ENCODE measurements around the gene DPP9. TPM values are rescaled to one million over a fixed set of nuclear protein-coding genes. Genes with fewer than 3 reads are reported as not detected.

The DPP9 gene
- total RNA-seq, 1 donor from 2014 or later, result 34.0 TPM

DNA sequence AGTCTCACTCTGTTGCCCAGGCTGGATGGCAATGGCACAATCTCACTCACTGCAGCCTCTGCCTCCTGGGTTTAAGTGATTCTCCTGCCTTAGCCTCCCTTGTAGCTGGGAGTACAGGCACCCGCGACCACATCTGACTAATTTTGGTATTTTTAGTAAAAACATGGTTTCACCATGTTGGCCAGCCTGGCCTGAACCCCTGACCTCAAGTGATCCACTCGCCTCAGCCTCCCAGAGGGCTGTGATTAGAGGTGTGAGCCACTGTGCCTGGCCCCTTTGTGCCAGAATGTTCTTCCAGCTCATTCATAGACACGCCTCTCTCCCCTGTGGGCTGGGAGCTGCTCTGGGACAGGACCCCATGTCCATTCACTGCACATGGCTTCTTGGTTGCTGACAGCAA lies 62.6 kb downstream of the DPP9 start:
- no peaks in the 10 kb centered on the region for H3K27me3 ChIP-seq (ENCODE audit: control insufficient read depth, insufficient read depth, low read length)
- no peak overlapping the region for H3K4me3 ChIP-seq (ENCODE audit: low read depth, low read length)
- peaks cover 35% of the 10 kb centered on the region for H3K36me3 ChIP-seq (ENCODE audit: control insufficient read depth, insufficient read depth, low read length)
- TF ChIP-seq, protein P1, sequence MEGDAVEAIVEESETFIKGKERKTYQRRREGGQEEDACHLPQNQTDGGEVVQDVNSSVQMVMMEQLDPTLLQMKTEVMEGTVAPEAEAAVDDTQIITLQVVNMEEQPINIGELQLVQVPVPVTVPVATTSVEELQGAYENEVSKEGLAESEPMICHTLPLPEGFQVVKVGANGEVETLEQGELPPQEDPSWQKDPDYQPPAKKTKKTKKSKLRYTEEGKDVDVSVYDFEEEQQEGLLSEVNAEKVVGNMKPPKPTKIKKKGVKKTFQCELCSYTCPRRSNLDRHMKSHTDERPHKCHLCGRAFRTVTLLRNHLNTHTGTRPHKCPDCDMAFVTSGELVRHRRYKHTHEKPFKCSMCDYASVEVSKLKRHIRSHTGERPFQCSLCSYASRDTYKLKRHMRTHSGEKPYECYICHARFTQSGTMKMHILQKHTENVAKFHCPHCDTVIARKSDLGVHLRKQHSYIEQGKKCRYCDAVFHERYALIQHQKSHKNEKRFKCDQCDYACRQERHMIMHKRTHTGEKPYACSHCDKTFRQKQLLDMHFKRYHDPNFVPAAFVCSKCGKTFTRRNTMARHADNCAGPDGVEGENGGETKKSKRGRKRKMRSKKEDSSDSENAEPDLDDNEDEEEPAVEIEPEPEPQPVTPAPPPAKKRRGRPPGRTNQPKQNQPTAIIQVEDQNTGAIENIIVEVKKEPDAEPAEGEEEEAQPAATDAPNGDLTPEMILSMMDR (IDR thresholded peaks at IDR 0.05; ENCODE audit: insufficient read depth, low read length, severe bottlenecking), result no peak
- FAIRE-seq, result no peak
- no peak for DNase-seq (ENCODE audit: low read depth)

DNA sequence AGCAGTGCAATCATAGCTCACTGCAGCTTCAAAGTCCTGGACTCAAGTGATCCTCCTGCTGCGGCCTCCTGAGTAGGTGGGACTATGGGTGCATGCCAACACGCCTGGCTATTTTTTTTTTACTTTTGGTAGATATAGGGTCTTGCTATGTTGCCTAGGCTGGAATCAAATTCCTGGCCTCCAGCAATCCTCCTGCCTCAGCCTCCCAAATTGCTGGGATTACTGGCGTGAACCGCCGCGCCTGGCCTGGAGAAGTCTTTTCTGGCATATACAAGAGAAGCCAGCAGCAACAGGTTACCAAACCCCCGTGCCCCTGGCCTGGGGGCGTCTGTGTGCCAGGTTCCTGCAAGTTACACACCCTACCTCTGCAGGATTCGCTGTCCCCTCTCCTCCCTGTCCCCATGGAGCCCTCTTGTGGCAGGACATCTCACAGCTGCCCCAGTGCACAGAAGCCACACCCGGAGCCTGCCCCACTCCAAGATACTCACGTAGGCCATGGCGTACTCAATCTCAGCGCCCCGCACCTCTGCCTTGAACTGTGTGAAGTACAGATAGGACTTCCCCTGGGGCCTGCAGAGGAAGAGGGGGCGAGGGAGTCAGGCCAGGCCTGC lies 63.4 kb downstream of the DPP9 start:
- FAIRE-seq, result no peak

DNA sequence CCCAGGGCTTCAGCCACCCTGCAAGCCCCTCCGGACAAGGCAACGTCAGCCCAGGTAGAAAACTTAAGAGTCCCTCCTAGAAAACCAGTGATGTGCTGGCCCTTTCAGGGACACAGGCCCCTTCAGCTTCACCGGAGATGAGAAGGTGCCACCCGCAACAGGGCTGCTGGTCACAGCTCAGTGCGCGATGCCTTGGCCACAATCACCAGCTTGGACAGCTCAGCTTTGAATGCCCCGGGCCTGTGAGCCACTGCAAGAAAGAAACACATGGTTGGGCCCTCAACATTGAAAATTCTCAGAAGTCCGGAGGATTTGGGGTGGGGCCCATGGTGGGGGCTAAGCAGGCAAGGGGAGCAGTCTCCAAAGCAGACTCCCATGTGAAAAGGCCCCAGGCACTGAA lies 65.8 kb downstream of the DPP9 start:
- TF ChIP-seq, protein P1 (IDR thresholded peaks at IDR 0.05; ENCODE audit: insufficient read depth, low read length, severe bottlenecking), result no peak
- DNase-seq (ENCODE audit: low read depth) (no peak), FAIRE-seq (no peak)
- Histone ChIP-seq H3K27me3 (ENCODE audit: control insufficient read depth, insufficient read depth, low read length) (no peaks in the 10 kb centered on the region), H3K36me3 (ENCODE audit: control insufficient read depth, insufficient read depth, low read length) (peaks cover 22% of the 10 kb centered on the region), H3K4me3 (ENCODE audit: low read depth, low read length) (no peak overlapping the region)

More for the DNA sequence above, 63.4 kb downstream of the DPP9 start:
- Histone ChIP-seq H3K4me3 (ENCODE audit: low read depth, low read length) (no peak overlapping the region), H3K36me3 (ENCODE audit: control insufficient read depth, insufficient read depth, low read length) (peaks cover 32% of the 10 kb centered on the region), H3K27me3 (ENCODE audit: control insufficient read depth, insufficient read depth, low read length) (no peaks in the 10 kb centered on the region)
- no peak for DNase-seq (ENCODE audit: low read depth)
- TF ChIP-seq, protein P1 (IDR thresholded peaks at IDR 0.05; ENCODE audit: insufficient read depth, low read length, severe bottlenecking), result peak; percentile 18

DNA sequence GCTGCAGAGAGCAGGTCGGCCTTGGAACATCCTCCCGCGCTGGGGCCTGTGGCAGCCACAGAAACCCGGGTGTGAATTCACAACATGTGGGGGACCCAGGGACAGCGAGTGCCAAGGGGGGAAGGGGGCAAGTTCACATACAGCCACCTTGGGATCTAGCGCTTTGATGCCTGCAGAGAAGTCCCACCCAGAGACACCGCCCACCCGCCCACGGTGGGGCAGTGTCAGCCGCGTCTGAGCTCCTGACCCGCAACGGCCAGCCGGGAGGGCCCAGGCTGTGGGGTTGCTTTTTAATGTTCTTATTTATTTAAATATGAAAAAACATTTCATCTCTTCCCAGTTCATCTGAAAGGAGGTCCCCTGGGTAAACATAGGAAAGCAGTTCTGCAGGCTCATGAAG lies 66.4 kb downstream of the DPP9 start:
- Histone ChIP-seq H3K27me3 (ENCODE audit: control insufficient read depth, insufficient read depth, low read length) (no peaks in the 10 kb centered on the region), H3K4me3 (ENCODE audit: low read depth, low read length) (no peak overlapping the region), H3K36me3 (ENCODE audit: control insufficient read depth, insufficient read depth, low read length) (peaks cover 20% of the 10 kb centered on the region)
- DNase-seq (ENCODE audit: low read depth) (no peak), FAIRE-seq (no peak)
- TF ChIP-seq, protein P1 (IDR thresholded peaks at IDR 0.05; ENCODE audit: insufficient read depth, low read length, severe bottlenecking), result no peak

DNA sequence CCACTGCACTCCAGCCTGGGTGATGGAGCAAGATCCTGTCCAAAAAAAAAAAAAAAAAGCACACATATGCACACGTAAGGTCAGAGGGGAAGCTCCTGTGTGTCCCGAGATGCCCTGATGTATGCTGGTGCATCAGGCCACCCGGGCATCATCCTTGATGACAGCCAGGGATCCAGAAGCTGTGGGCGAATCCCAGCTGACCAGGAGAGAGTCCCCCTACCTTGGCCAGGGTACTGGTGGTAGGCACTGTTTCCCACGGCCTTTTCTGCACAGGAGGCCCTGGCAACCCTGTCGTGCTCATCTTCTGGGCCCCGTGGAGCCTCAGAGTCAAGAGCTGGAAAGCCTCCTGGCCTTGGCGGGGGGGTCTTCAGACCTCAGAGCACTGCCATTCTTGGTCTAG lies 67.5 kb downstream of the DPP9 start:
- Histone ChIP-seq H3K27me3 (ENCODE audit: control insufficient read depth, insufficient read depth, low read length) (no peaks in the 10 kb centered on the region), H3K36me3 (ENCODE audit: control insufficient read depth, insufficient read depth, low read length) (peaks cover 13% of the 10 kb centered on the region), H3K4me3 (ENCODE audit: low read depth, low read length) (no peak overlapping the region)
- DNase-seq (ENCODE audit: low read depth) (no peak), FAIRE-seq (no peak)
- TF ChIP-seq, protein P1 (IDR thresholded peaks at IDR 0.05; ENCODE audit: insufficient read depth, low read length, severe bottlenecking), result no peak
